T-cell (primary cell): ENCODE data around the gene TSPAN18. TPM values are rescaled to one million over a fixed set of nuclear protein-coding genes. Genes with fewer than 3 reads are reported as not detected.

Source experiments
- ATAC-seq, 4 experiments: fragments of 200-7000 bp in 3 of 4; fragments of 150-1000 bp in 1 of 4; cut with Tn5 transposase; replicated peaks in 1 of 4; 1 replicate in 3 of 4; 2 replicates in 1 of 4; pipeline ENCODE4 v1.10.0; 2021; ENCODE audit warnings: moderate library complexity in 3 of 4, mild to moderate bottlenecking in 2 of 4, moderate number of reproducible peaks in 1 of 4
- CTCF ChIA-PET, 2 donors: fragments of 300-600 bp; sonication (Branson Sonifier 250); formaldehyde crosslinking; loops; one replicate each; lab custom pipeline; 2022; ENCODE audit warnings: antibody characterized with exemption in 2 of 2; lab: Charles Lee
- POLR2A ChIA-PET, 2 donors: fragments of 300-600 bp; sonication (Branson Sonifier 250); formaldehyde crosslinking; loops; one replicate each; lab custom pipeline; 2022; ENCODE audit warnings: antibody characterized with exemption in 2 of 2; lab: Charles Lee
- DNase-seq, 35 experiments: peaks; one replicate each; pipeline versions ENCODE4 v3.0.0 to v3.0.0-alpha.2; 2013 to 2023
- H3K27ac ChIP-seq: one replicate; pipeline ENCODE4 v1.5.1; 2013; ENCODE audit warnings: low read length
- H3K27me3 ChIP-seq, 2 experiments: replicated peaks in 1 of 2; 1 replicate in 1 of 2; 2 replicates in 1 of 2; pipeline versions ENCODE4 v1.6.1 to v1.7.0; 2013; ENCODE audit warnings: low read length in 1 of 2, mixed read lengths in 1 of 2; ENCODE audit not compliant: control insufficient read depth in 2 of 2, insufficient read depth in 2 of 2; ENCODE audit errors: extremely low read depth in 1 of 2
- H3K36me3 ChIP-seq, 2 donors: 1 replicate in 1 of 2; 2 replicates in 1 of 2; pipeline versions ENCODE4 v1.6.1 to v1.7.0; 2013; ENCODE audit warnings: low read length in 1 of 2; ENCODE audit not compliant: control insufficient read depth in 2 of 2, insufficient read depth in 1 of 2; ENCODE audit errors: extremely low read depth in 1 of 2
- H3K4me1 ChIP-seq, 2 experiments: 1 replicate in 1 of 2; 2 replicates in 1 of 2; pipeline versions ENCODE4 v1.6.1 to v1.7.0; 2013; ENCODE audit warnings: low read length in 2 of 2, mixed read lengths in 1 of 2; ENCODE audit not compliant: insufficient read depth in 2 of 2, control insufficient read depth in 1 of 2; ENCODE audit errors: extremely low read depth in 1 of 2
- H3K4me3 ChIP-seq, 2 donors: 1 replicate in 1 of 2; 2 replicates in 1 of 2; pipeline versions ENCODE4 v1.5.1 to v1.7.0; 2013; ENCODE audit warnings: mild to moderate bottlenecking in 2 of 2, low read length in 1 of 2, moderate library complexity in 1 of 2; ENCODE audit not compliant: control insufficient read depth in 1 of 2; ENCODE audit errors: extremely low read depth in 1 of 2
- H3K9me3 ChIP-seq: 2 replicates; pipeline ENCODE4 v1.7.0; 2013
- H3K27ac Mint-ChIP-seq, 2 donors: one replicate each; pipeline ENCODE4 v1.8.0; 2020 to 2021; ENCODE audit warnings: mild to moderate bottlenecking in 2 of 2, mixed read lengths in 2 of 2
- H3K27me3 Mint-ChIP-seq, 2 donors: one replicate each; pipeline ENCODE4 v1.8.0; 2021 to 2022; ENCODE audit warnings: mixed read lengths in 2 of 2
- H3K36me3 Mint-ChIP-seq: one replicate; pipeline ENCODE4 v1.8.0; 2021; ENCODE audit warnings: mixed read lengths
- H3K4me1 Mint-ChIP-seq, 3 donors: one replicate each; pipeline ENCODE4 v1.8.0; 2020 to 2022; ENCODE audit warnings: mixed read lengths in 3 of 3, mild to moderate bottlenecking in 1 of 3
- H3K4me3 Mint-ChIP-seq, 3 donors: one replicate each; pipeline ENCODE4 v1.8.0; 2020 to 2022; ENCODE audit warnings: mild to moderate bottlenecking in 3 of 3, mixed read lengths in 3 of 3, moderate library complexity in 3 of 3
- H3K9me3 Mint-ChIP-seq, 3 donors: one replicate each; pipeline ENCODE4 v1.8.0; 2020 to 2022; ENCODE audit warnings: mixed read lengths in 3 of 3
- WGBS: methylation state at CpG from one replicate; pipeline ENCODE4 v1.1.5; 2013; ENCODE audit warnings: missing lambda C conversion rate; ENCODE audit not compliant: insufficient coverage; 5-methylcytosine and 5-hydroxymethylcytosine counted together
- total RNA-seq, 35 experiments: library from RNA in 6 of 35; stranded (reverse) in 6 of 35; fragments of 120-200 nt in 1 of 35; gene quantifications; one replicate each; pipeline versions ENCODE4 v1.2.1 to v1.2.4 and lab custom pipeline; 2013 to 2026

The TSPAN18 gene
- total RNA-seq, 5 donors from 2014 or later (not counting 1 experiment from before 2014, with no cell fraction given), result 18.4 to 59.1 (median 25.7) TPM

DNA sequence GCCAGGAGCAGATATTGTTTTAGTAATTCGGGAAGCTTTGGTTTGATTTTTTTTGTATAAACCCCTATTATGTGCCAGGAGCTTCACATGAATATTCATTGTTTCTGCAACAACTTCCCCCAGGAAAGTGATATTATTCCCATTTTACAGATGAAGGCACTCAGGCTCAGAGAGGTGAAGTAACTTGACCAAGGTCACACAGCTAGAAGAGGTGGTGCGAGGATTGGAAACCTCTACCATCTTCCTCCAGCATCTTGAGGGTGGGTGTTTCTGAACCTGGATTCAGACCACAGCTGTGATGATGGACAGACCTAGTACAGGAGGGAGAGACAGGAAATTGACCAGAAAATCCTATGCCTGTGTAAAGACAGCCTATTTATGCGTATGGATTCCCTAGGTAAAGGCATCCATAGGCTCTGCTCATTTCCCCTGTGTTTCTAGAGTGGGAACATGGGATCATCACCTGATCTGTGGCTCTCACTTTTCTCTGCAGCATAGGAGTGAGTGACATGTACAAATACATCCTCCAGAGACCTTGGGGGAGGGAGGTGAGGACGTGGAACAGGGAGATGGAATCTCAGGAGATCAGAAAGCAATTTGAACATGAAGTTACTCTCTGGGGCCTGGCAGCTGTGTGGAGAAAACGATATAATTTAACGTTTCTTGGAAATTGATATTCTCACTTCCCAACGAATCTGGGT is 81.4 kb downstream of the TSPAN18 start:
- no peaks in the 10 kb centered on the region for H3K9me3 Mint-ChIP-seq
- no peak overlapping the region for H3K4me3 Mint-ChIP-seq
- 80% methylated on average over 4 of the region's 7 CpGs for WGBS
- peaks cover 0 to 4% of the 10 kb centered on the region in 2 experiments for H3K4me1 ChIP-seq
- POLR2A ChIA-PET, result no interaction called here
- H3K36me3 ChIP-seq, result no peaks in the 10 kb centered on the region
- H3K4me3 ChIP-seq, result no peak overlapping the region
- peaks cover 3 to 21% (median 16%) of the 10 kb centered on the region in 3 donors for H3K4me1 Mint-ChIP-seq
- H3K27ac ChIP-seq, result no peak overlapping the region
- H3K9me3 ChIP-seq, result no peaks in the 10 kb centered on the region
- CTCF ChIA-PET, result no interaction called here
- H3K27ac Mint-ChIP-seq, result no peak overlapping the region
- no peak for DNase-seq
- no peaks in the 10 kb centered on the region for H3K27me3 ChIP-seq
- ATAC-seq, result no peak
- peaks cover 21% of the 10 kb centered on the region for H3K36me3 Mint-ChIP-seq
- no peaks in the 10 kb centered on the region for H3K27me3 Mint-ChIP-seq

DNA sequence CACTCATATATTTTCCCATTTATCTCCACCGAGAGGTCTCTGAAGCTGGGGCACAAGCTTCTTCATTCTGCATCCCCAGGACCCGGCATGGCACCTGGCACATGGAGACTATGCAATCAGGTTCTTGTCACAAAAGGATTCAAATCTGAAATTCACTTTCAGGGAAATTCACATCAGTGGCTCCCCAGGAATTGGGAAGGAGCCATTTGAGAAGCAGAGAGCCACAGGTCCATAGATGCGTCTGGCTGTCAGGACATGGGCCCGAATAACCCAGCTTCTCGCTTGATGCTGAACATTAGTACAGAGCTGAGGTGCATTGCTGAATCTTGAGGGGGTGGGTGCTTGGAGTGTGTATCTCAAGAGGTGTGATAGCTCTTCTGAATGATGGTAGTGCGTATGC is 82.5 kb downstream of the TSPAN18 start:
- Histone ChIP-seq H3K36me3 (no peaks in the 10 kb centered on the region), H3K27ac (no peak overlapping the region), H3K27me3 (no peaks in the 10 kb centered on the region), H3K9me3 (no peaks in the 10 kb centered on the region), H3K4me3 (no peak overlapping the region), H3K4me1 (peaks cover 0 to 4% of the 10 kb centered on the region in 2 experiments)
- H3K36me3 Mint-ChIP-seq, result peaks cover 17% of the 10 kb centered on the region
- CTCF ChIA-PET, result no interaction called here
- ATAC-seq (no peak), DNase-seq (no peak)
- no peak overlapping the region for H3K4me3 Mint-ChIP-seq
- POLR2A ChIA-PET, result no interaction called here
- H3K27ac Mint-ChIP-seq, result peak overlapping the region in 1 of 2 donors; percentile 2
- WGBS, result 100% methylated on average over 5 of the region's 6 CpGs
- peaks cover 6 to 22% (median 16%) of the 10 kb centered on the region in 3 donors for H3K4me1 Mint-ChIP-seq
- no peaks in the 10 kb centered on the region for H3K9me3 Mint-ChIP-seq
- no peaks in the 10 kb centered on the region for H3K27me3 Mint-ChIP-seq

DNA sequence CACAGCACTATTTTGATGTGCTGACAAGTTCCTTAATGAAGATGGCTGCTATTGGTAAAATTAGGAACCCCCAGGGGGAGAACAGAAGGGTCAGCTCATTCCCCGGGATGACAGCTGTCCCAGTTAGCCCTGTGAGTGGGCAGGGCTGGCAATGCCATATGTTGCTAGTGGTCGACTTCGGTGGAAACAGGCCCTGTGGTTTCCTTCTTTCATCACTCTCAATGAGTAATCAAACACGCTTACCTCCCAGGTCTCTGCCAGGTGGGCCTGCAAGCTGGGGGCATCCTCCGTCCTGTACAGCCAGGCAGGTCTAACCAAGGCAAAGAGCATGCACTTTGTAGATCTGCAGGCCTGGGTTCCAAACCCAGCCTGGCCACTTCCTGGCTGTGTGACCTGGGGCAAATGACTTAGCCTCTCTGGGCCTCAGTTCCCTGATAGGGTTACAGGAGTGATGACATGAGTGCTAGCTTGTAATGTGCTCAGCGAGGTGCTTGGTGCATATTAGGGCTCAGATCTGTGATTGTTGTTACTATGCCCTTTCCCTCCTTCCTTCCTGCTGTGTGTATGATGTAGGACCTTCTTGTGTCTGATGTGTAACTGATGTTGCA is 85.2 kb downstream of the TSPAN18 start:
- Mint-ChIP-seq H3K27ac (no peak overlapping the region), H3K4me1 (peaks cover 6 to 25% (median 16%) of the 10 kb centered on the region in 3 donors), H3K27me3 (no peaks in the 10 kb centered on the region), H3K36me3 (peaks cover 30% of the 10 kb centered on the region), H3K9me3 (no peaks in the 10 kb centered on the region), H3K4me3 (no peak overlapping the region)
- POLR2A ChIA-PET, result no interaction called here
- Histone ChIP-seq H3K27me3 (no peaks in the 10 kb centered on the region), H3K4me1 (peaks cover 0 to 4% of the 10 kb centered on the region in 2 experiments), H3K36me3 (no peaks in the 10 kb centered on the region), H3K27ac (no peak overlapping the region), H3K4me3 (no peak overlapping the region), H3K9me3 (no peaks in the 10 kb centered on the region)
- CTCF ChIA-PET, result no interaction called here
- 60% methylated on average over 4 of the region's 6 CpGs for WGBS
- ATAC-seq, result no peak
- DNase-seq, result no peak

DNA sequence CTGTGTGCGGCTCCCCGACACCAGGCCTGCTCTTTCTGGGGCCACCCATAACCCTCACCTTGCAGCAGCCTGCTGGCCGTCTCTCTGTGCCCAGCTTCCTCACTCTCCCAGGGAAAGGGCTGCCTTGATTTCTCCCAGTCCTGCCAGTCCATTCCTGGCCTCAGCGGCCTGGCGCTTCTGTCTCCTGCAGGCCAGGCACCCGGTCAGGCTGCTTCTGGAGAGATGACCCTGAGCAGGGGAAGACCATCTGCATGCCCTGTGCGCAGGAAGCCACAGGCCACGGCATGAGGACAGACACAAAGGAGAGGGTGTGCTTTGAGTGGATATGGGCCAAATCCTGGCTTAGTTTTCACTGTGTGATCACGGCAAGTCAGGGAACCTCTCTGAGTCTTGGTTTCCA is 86.2 kb downstream of the TSPAN18 start:
- Mint-ChIP-seq H3K27ac (no peak overlapping the region), H3K4me1 (peaks cover 9 to 25% (median 16%) of the 10 kb centered on the region in 3 donors), H3K4me3 (no peak overlapping the region), H3K27me3 (no peaks in the 10 kb centered on the region), H3K36me3 (peaks cover 34% of the 10 kb centered on the region), H3K9me3 (no peaks in the 10 kb centered on the region)
- DNase-seq (no peak), ATAC-seq (no peak)
- H3K27me3 ChIP-seq, result no peaks in the 10 kb centered on the region
- H3K4me3 ChIP-seq, result no peak overlapping the region
- no peak overlapping the region for H3K27ac ChIP-seq
- peaks cover 0 to 4% of the 10 kb centered on the region in 2 experiments for H3K4me1 ChIP-seq
- H3K36me3 ChIP-seq, result no peaks in the 10 kb centered on the region
- H3K9me3 ChIP-seq, result no peaks in the 10 kb centered on the region
- 87% methylated on average over 9 of the region's 9 CpGs for WGBS
- ChIA-PET CTCF (no interaction called here), POLR2A (no interaction called here)

DNA sequence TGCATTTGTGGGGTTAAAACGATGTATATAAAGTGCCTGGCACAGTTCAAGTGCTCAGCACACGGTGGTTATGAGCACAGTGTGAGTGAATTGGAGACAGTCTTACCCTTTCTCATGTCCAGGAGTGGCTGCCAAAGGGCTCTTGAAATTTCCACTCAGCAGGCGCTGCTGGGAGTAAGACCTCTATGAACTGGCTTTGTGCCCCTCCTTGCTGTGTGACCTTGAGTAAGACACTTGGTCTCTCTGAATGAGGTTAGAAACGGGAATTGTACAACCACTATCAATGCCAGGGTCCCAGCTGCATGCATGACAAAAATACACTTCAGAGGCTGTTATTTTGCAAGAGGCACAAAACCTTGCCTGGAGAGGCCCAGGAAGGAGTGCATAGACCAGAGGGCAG is 86.6 kb downstream of the TSPAN18 start:
- peaks cover 9 to 25% (median 16%) of the 10 kb centered on the region in 3 donors for H3K4me1 Mint-ChIP-seq
- DNase-seq (no peak), ATAC-seq (no peak)
- no peaks in the 10 kb centered on the region for H3K36me3 ChIP-seq
- ChIA-PET POLR2A (no interaction called here), CTCF (no interaction called here)
- no peak overlapping the region for H3K27ac Mint-ChIP-seq
- no peak overlapping the region for H3K27ac ChIP-seq
- no peak overlapping the region for H3K4me3 ChIP-seq
- H3K4me3 Mint-ChIP-seq, result no peak overlapping the region
- WGBS, result 83% methylated on average over 1 of the region's 4 CpGs
- peaks cover 29% of the 10 kb centered on the region for H3K36me3 Mint-ChIP-seq
- H3K27me3 Mint-ChIP-seq, result no peaks in the 10 kb centered on the region
- H3K9me3 ChIP-seq, result no peaks in the 10 kb centered on the region
- peaks cover 0 to 4% of the 10 kb centered on the region in 2 experiments for H3K4me1 ChIP-seq
- no peaks in the 10 kb centered on the region for H3K27me3 ChIP-seq
- H3K9me3 Mint-ChIP-seq, result no peaks in the 10 kb centered on the region

DNA sequence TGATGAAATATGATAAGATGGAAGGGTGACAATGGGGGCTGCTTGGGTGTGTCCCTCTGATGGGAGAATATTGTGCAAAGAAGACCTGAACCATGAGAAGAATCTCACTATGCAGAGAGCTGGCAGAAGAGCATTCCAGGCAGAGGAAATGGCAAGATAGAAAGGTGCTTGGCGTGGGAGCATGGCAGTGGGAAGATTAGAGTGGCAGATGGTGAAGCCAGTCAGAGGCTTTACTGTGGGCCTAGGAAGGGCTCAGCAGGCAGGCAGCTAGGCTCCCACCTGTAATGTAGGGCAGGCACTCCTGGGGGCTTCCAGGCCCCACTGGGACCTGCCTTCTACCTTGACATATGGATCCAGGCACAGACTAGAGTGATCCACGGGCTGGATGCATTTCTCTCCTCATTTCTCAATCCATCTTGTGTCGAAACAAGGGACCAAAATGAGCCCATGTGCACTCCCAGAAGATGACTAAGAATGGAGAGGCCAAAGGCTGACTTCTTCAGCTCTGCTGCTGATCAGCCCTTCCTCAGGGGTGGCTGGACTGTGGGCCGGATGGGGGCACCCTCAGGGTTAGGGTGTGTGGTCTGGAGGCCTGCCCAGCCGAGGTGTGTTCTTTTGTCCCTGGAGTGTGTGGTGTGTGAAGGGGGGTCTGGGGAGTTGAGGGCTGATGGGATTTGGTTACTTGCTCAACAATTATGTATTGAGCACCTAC is 88.3 kb downstream of the TSPAN18 start:
- Mint-ChIP-seq H3K36me3 (peaks cover 23% of the 10 kb centered on the region), H3K9me3 (no peaks in the 10 kb centered on the region), H3K4me1 (peaks cover 7 to 28% (median 13%) of the 10 kb centered on the region in 3 donors), H3K27me3 (no peaks in the 10 kb centered on the region), H3K27ac (no peak overlapping the region), H3K4me3 (no peak overlapping the region)
- ChIA-PET POLR2A (no interaction called here), CTCF (no interaction called here)
- DNase-seq (no peak), ATAC-seq (no peak)
- 77% methylated on average over 2 of the region's 5 CpGs for WGBS
- Histone ChIP-seq H3K4me1 (peaks cover 0 to 4% of the 10 kb centered on the region in 2 experiments), H3K36me3 (no peaks in the 10 kb centered on the region), H3K27me3 (no peaks in the 10 kb centered on the region), H3K4me3 (no peak overlapping the region), H3K27ac (no peak overlapping the region), H3K9me3 (no peaks in the 10 kb centered on the region)
